ENCODE measurements around the gene TRIM44.

The TRIM44 gene

DNA sequence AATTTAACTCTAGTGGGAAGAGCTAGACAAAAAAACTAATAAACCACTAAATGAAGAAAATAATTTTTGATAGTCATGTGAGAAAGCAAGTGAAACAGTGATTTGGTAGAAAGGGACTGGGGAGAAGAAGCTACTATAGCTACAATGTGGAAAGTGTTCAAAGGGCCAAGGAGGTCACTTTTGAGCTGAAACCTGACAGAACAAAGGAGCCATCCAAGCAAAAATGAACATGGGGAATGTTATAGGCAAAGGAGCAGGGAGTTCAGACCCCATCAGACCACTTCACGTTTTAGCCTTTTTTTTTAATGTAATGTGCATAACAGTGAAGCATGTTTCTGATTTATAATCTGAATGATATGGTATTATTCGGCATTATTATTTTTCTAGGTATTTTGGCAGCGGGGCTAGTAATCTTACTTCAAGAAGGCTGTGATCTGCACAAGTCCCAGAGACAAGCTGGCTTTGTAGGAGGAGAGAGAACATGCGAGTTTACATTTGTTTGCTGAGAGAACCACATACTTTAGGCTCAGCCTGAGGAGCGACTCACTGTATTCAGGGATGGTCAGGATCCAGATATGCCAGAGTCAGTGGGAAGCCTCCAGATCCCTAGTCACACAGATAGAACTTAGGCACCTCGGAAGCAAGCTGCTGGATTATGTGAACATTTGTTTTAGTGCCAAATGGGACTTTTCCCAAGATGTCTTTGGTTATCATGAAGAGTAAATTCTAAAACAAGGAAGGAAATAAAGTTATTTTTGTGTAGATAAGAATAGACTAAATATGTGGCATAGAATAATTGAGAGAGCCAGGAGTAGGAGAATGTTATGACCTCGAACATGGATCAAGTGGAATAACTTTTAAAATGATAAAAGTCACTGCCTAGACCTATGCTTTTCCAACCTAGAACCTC is 118.6 kb downstream of the TRIM44 start:
- intact Hi-C loops (cut with DNase I), result no loop called here
- DNase-seq, result no peak

DNA sequence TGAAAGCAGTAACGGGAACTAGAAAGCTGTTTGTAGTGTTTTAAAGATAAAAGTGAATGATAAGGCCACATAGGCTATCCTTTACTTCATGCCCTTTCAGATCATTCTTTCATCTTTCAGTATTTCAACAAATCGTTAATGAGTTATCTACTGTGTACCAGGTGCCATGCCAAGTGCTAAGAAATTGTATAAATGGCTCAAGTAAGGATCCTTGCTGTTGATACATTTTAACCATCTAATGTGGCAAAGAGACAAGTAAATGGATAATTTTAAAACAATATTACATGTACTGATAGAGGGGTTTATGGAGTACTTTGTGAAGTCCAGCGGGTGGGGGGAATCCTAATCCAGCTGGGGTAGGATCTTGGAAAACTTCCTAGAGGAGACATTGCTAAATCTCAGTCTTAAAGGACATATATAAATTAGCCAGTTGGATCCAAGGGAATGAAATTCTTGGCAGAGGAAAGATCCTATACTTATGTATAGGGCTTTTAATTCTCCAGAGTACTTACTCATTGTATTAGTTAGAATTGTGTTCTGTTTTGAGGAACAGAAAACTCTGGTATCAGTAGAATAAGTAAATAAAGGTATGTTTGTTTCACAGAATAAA is 119.4 kb downstream of the TRIM44 start:
- DNase-seq, result no peak
- intact Hi-C loops (cut with DNase I), result no loop called here

DNA sequence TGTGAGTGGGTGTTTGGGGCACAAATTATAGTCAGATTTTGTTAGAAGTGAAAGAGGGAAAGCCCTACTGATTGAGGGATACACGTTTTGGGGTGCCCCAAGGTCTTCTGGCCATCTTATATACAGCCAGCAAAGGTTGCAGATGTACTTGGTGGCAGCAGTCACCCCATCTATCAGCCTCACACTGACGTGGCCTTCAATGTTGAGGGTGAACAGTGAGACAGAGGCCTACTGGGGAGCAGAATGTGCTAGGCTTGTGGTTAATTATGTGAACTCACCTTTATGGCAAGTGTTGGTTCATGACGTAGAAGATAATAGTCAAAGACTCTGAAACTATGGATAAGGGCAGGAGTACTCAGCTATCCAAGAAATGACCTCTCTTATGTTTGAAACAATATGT is 121.2 kb downstream of the TRIM44 start:
- intact Hi-C loops (cut with DNase I), result no loop called here
- DNase-seq, result no peak

DNA sequence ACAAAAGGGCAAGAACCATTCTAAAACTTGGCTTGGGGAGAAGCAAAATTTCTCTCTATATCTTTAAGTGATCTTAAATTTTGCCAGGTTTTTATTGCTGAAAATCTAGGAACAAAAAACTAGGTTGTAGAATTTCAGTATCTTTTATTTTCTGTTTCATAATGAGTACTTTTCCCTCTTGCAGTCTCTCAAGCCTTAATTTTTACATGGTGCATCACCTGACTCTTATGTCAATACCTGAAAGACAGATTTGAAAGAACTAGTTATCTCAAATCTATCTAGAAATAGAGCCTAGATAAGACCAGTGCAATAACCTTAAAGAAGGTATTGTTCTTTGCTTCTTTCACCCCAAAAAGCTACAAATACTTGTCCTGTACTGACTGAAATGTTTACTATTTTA is 122.1 kb downstream of the TRIM44 start:
- DNase-seq, result no peak
- intact Hi-C loops (cut with DNase I), result no loop called here

DNA sequence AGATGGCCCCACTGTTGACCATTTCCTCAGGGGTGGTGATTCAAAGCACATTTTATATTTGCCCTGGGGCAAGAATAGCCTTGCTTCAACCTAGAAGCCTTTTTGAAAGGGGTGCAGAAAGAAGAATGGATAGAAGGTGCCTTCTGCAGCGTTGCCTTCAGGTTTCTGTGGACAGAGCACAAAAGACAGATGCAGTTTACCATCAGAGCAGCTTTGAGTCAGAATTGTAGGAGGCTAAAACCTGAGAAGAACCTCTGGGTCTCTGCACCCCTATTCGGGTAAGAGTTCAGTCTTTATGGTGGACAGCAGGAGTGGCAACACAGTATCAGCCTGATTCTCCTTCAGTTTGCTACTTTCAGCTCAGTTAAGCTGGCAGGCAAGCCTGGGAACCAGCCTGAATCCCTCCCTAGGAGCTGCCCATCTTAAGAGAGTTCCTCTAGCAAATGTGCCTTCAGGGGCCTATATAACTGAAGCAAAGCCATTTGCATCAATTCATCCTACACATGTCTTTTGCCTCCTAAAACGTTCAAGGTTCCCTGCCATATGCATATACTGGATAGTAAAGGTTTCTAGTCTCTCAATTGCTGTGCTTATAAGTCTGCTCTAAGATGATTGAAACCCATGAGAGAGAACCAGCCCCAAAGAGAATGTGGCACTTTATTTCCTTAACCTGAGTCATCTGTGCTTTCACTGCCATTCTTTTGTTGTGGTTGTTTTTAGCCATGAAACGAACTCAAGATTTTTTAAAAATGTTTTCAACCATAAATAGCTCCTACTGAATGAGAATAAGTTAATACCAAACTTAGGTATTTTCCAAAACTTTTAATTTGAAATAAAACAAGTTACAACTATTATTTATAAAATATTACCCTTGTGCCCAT is 123.0 kb downstream of the TRIM44 start:
- intact Hi-C loops (cut with DNase I), result no loop called here
- DNase-seq, result no peak

DNA sequence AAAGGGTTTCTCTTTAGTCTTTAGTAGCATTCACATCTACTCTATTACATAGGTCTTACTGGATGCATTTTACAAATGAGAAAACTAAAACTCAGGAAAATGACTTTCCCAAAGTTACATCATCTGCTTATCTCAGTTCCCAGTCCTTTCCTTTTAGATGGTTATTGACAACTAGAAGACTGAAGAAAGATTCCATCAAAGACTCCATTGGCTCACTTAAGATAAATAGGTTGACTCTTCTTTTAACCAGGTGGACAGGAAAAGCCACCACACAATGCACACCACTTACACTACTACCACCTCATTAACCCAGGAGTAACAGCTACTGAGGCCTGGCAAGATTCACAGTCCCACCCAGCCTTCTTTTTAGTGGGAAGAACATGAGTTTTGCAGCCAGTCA is 123.6 kb downstream of the TRIM44 start:
- intact Hi-C loops (cut with DNase I), result no loop called here
- DNase-seq, result no peak

DNA sequence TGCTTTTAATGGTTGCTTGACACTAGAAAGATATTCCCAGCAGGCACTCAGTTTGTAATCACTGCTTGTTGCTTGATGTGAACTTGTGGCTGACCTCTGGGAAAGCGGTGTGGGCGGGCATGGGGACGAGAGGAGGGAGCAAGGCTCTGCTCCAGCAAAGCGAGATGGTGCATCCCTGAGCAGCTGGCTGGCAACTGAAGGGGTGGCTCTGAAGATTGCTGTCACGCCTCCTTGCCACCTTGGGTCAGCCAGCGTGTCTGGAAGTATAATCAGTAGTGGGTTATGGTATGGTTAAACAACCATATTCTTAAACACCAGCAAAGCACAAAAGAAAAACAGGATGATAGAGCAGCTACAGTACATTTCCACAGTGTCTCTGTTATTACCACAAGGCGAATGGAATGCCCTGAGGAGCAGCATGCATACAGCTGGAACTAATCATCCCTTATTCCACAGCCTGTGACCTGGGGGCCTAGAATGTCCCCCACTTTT is 124.5 kb downstream of the TRIM44 start:
- DNase-seq, result peak in 4 of 10 donors; percentile 17 to 77 (median 70)
- intact Hi-C loops (cut with DNase I), result no loop called here

DNA sequence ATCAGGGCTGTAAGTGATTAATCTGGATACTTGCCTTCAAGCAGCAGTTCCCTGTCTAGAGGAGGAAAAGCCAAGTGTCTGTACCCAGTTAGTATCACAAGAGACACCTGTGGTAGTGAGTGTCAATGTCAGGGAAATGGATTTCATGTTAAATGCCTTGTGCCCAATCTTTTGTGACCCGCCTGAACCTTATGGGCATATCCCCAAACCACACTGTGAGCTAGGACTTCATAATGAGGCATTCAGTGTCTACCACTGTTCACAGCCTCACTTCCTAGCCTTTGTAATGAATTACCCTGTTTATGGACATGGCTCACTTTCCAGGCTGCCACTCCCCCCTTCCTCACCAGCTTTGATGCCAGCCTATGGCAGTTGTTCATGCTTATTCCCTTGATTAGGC is 125.1 kb downstream of the TRIM44 start:
- intact Hi-C loops (cut with DNase I), result no loop called here
- DNase-seq, result no peak

DNA sequence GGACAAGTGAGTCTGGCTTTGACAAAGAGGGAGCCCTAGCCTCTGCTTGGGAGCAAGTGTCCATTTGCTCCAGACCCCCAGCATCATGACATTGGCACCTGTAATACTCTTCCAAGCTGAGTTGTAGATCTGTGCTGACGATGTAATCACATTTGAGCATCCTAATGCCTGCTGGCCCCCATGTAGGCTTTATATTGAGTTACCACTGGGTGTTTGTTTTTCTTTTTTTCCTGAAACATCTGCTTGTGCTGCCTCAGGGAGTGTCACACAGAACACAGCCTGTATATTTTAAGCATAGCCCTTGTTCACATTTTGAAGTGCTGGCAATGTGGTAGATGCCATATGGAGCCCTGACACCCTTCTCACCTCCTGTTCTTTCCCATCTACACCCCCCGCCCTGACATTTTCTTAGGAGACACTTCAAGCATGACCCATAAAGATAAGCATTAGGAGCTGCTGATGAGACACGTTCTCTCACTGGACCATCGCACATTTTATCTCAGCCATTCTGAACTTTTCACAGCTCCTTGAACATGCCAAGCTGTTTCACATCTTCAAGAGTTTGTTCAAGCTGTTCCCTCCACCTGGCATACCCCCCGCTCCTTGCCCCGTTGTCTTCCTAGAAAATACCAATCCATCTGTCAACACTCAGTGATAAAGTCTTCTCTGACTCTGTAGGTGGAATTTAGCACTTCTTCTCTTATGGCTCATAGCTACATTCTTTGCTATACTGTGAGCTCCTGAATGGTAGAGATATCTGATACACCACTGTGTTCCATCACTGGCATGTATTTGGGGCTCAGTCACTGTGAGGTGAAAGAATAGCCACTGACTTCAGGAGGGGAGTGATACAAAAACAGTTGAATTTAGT is 128.7 kb downstream of the TRIM44 start:
- DNase-seq, result peak in 7 of 10 donors; percentile 30 to 81 (median 43)
- intact Hi-C loops (cut with DNase I), result no loop called here

DNA sequence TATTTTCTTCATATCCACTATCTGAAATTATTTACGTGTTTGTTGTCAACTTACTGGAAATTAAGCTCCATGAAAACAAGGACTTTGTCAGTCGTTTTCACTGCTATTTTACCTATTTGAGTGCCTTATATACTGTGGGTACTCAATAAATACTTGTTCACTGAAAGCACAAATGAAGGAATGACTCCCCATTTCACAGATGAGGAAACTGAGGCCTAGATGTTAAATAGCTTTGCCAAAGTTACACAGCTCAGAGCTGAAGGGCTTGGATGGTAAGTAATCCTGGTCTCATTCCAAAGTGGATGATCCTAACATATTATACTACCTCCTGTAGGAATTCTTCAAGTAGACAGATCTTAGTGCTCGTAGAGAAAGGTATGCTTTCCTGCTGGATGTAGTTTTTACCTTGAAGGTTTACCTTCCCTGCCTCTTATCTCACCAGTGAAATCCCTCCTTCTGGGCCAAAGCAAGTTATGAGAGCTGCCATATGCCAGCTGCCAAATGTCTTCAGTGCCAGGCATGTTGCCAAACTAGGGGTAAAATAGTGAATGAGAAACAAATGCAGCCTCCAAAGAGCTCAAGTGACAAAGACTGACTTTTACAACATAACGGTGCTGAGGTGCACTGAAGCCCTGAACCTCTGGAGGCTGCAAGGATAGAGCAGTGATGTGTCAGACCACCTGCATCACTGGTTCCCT is 129.7 kb downstream of the TRIM44 start:
- no peak for DNase-seq
- intact Hi-C loops (cut with DNase I), result no loop called here

DNA sequence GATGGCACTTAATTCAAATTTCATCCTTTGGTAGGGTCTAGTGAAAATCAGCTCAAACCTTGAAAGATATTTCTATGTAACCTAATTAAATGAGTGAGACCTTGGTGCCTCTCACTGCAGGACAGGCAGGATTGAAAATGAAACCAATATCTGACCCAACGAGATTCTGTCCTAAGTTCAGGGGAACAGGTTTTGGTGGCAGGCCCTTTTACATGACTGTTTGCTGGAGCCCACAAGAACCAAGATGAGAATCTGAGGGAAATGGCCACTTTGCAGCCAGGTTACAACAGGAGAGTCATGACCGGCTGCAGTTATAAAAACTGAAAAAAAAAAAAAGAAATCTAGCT is 130.2 kb downstream of the TRIM44 start:
- DNase-seq, result no peak
- intact Hi-C loops (cut with DNase I), result no loop called here

DNA sequence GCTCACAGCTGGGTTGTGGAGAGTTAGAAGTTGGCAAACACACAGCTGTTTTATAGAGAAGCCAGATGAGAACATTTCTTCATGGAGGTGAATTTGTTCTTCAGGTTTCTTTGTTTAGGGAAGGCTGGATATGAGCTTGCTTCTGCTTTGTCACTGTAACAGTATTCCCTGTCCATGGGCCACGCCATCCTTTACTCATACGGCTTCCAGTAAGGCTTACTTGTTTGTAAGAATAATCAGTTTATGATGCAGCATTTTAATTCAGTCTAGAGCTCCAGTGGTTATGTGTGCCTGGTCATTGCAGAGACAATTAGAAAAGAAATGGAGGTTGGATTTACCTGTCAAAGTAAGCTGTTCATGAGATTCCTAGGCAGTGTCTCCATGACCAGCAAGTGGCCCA is 131.8 kb downstream of the TRIM44 start:
- intact Hi-C loops (cut with DNase I), result no loop called here

DNA sequence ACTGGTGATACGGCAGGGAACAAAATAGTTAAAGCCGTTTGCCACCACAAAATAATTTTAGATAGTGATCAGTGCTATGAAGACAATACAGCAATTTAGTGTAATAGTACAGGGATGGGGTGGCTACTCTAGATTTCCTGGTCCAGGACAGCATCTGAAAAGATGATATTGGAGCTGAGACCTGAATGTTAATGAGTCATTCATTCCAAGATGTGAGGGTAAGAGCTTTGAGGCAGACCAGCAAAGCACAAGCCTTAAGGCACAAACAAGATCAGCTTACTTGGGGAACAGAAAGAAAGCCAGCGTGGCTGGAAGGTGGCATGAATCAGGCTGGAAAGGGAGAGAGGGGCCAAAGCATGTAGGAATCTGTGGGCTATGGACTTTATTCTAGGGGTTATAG is 132.3 kb downstream of the TRIM44 start:
- intact Hi-C loops (cut with DNase I), result no loop called here
- DNase-seq, result no peak

More for the DNA sequence above, 131.8 kb downstream of the TRIM44 start:
- no peak for DNase-seq

DNA sequence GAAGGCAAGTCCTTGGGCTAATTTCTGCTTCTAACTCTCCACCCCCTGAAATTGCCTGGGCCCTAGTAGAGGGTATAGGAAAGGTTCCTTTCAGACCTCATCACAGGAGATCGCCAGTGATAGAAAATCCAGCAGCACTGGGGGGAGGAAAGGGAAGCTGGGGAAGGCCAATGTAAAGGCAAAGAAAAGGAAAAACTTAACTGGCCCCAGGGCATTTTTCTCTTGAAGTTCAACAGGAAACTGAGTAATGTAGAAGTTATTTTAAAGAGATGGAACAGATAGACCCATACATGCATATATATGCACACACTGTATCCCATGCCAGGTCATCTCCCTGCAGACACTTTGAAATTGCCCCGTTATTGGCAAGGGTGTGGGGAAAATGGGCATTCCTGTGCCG is 134.0 kb downstream of the TRIM44 start:
- intact Hi-C loops (cut with DNase I), result no loop called here
- no peak for DNase-seq

DNA sequence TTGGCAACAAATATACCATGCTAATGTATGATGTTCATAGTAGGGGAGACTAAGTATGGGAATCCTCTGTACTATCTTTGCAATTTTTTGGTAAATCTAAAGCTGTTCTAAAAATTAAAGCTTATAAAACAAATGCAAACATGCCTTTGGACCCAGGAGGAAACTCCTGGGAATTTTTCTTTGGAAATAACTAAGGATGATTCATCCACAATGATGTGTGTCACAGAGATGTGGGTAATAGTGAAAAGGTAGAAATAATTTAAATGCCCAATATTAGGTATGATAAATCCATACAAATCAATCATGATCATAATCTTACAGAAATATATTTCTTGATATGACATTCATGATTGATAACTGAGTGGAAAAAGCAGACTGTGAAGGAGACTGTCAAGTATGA is 135.8 kb downstream of the TRIM44 start:
- no peak for DNase-seq
- intact Hi-C loops (cut with DNase I), result no loop called here

DNA sequence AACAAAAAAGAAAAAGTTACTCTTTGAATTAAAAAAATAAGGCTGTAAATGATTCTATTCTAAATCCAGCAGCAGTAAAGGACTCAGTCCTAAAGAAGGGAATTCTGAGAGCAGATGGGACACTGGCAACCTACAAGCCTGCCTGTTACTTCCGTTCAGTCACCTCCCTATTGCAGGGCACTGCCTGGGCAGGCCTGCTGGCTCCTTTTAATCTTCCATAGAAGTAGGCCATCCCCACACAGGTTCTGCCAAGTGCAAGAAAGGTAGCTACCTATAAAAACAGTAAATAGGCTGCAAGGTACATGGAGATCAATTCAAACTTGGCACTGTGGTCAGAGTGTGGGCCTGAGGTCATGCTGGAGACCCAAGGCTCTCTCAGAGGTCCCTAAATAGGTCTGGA is 136.4 kb downstream of the TRIM44 start:
- DNase-seq, result no peak
- intact Hi-C loops (cut with DNase I), result no loop called here

DNA sequence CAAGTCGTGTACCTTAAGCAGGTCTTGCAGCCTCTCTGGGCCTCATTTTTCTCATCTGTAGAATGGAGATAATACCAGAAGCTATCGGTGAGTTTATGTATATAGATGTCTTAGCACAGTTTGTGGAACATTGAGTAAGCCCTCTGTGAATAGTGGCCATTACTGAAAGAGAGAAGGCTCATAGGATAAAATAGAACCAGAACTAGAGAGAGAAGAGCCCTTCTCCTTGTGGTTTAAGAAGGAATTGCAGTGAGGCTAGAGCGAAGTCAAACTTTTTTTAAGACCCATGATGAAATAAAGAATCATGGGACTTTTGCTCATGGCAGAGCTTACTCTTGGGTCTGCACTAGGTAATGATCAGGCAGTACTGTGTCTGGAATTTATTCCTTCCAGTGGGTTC is 137.1 kb downstream of the TRIM44 start:
- DNase-seq, result no peak
- intact Hi-C loops (cut with DNase I), result no loop called here

DNA sequence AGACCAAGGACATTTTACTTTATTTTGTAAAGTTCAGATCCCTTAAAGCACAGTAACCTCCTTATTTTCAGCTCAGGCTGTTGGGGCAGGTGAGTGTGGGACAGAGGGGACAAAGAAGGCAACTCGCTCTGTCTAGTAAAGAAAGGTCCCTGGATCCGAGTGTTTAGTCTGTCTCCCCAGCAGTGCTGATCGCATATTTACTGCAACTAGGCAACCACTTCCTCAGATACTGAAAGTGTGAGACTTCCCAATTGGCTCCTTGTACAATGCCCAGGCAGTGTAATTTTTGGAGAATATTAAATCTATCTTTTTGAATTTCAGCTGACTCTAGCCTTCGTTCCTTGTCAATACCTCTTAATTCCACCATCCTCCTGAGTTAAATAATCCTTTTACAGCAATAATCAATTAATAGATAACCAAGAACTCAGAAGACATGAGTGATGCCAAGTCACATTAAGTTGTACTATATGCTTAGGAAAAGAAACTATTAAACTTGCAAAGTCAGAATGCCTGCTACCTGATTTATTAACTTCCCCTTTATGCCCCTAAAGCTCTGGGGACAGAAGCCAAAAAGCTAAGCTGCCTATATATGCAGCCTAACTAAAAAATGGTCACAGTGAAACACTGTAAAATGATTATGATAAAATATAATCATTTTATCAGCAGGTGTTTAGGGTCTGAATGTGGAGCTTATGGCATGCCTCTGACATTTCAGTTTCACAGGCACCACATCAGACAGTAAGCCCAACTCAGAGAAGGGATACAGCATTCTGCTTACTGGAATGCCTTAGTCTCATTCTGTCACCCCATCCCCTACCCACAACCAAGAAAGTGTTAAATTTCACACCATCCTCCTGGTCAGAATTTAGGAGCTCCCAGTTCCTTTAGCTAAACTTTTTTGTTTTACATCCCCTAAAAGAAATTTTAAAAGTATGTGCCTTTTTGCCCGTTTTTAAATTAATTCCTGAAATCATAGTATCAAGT is 138.7 kb downstream of the TRIM44 start:
- no peak for DNase-seq
- intact Hi-C loops (cut with DNase I), result no loop called here

All from posterior cingulate gyrus (tissue), 11 donors.